Ovary (tissue), 9 donors: ENCODE measurements around the gene POMGNT1. TPM values are rescaled to one million over a fixed set of nuclear protein-coding genes. Genes with fewer than 3 reads are reported as not detected.

Experiments
- DNase-seq, 5 donors: peaks; one replicate each; pipeline ENCODE4 v3.0.0-alpha.2; 2019 to 2020
- H3K27ac ChIP-seq, 2 donors: fragments of 200-600 bp; one replicate each; pipeline versions ENCODE4 v1.5.1 to v1.8.0; 2019 to 2022
- H3K27me3 ChIP-seq: fragments of 200-600 bp; one replicate; pipeline ENCODE4 v1.8.0; 2022
- H3K36me3 ChIP-seq: fragments of 200-600 bp; sonication (generic); one replicate; pipeline ENCODE4 v1.5.1; 2019
- H3K4me1 ChIP-seq: one replicate; pipeline ENCODE4 v1.8.1; 2013; ENCODE audit warnings: mild to moderate bottlenecking, moderate library complexity; ENCODE audit not compliant: insufficient read depth
- H3K4me3 ChIP-seq: fragments of 200-600 bp; sonication (generic); one replicate; pipeline ENCODE4 v1.5.1; 2017
- H3K9me3 ChIP-seq, 2 donors: fragments of 200-600 bp in 1 of 2; sonication (generic) in 1 of 2; one replicate each; pipeline versions ENCODE4 v1.5.1 to v1.8.1; 2013 to 2019; ENCODE audit warnings: mild to moderate bottlenecking in 1 of 2, moderate library complexity in 1 of 2
- CTCF ChIP-seq, 3 donors: fragments of 450-650 bp in 2 of 3; fragments of 200-600 bp in 1 of 3; IDR thresholded peaks; one replicate each; pipeline versions ENCODE4 v1.5.1 to v1.8.0; 2016 to 2022; ENCODE audit warnings: antibody characterized with exemption in 3 of 3, mild to moderate bottlenecking in 1 of 3
- EP300 ChIP-seq: sonication (generic); formaldehyde crosslinking; IDR thresholded peaks from one replicate; pipeline ENCODE4 v1.6.1; 2017; ENCODE audit warnings: antibody characterized with exemption
- POLR2A ChIP-seq: fragments of 450-650 bp; IDR thresholded peaks from one replicate; pipeline ENCODE4 v1.6.1; 2017; ENCODE audit warnings: antibody characterized with exemption, mild to moderate bottlenecking, moderate library complexity
- WGBS, 3 donors: extraction: QIAGEN DNeasy Blood & Tissue Kit in 1 of 3; methylation state at CpG; one replicate each; pipeline versions ENCODE4 v1.1.5 to v1.1.7; 2013 to 2017; 5-methylcytosine and 5-hydroxymethylcytosine counted together
- intact Hi-C, 4 donors: fragments of 100-400 bp; cut with DNase I; formaldehyde crosslinking; loops; one replicate each; pipeline versions ENCODE4 v1.11.0 to v1.15.1; 2022 to 2023
- polyA plus RNA-seq, 2 donors: library from polyadenylated mRNA; stranded (reverse); fragments of 200-250 nt in 1 of 2; fragments of 350-450 nt in 1 of 2; fragmentation: Illumina TruSeq in 1 of 2; extraction: RNeasy Lipid Tissue Mini Kit (QIAGEN cat#74804) in 1 of 2; gene quantifications; one replicate each; pipeline ENCODE4 v1.2.3, GENCODE V29; 2013 to 2014
- total RNA-seq, 7 donors: library from RNA; depleted of rRNA in 2 of 7; stranded (reverse); fragments of >200 nt in 2 of 7; fragmentation: NEBNext Ultra II Directional in 3 of 7; extraction: Animal tissue kit (Norgen Biotek cat#: 25700) in 3 of 7; gene quantifications; one replicate each; pipeline versions ENCODE4 v1.1.0 to v1.2.4, GENCODE V29; 2016 to 2023
- donor health status: DM: no; HTN: no; CAD: no; lungs with moderate emphysema.
- donor health status: DM: no; HTN: no; CAD: no.
- donor health status: Bipolar disorder and iron deficiency.
- donor health status: DM: yes; HTN: yes; CAD: no.
- donor health status: DM: no; HTN: no; CAD: no.
- donor health status: DM: yes; HTN: yes; CAD: no.

Gene POMGNT1
- total and polyA plus RNA-seq, 9 donors = 19.1 to 49.2 (median 40.2) TPM

- H3K27me3 ChIP-seq = no peaks in the 10 kb centered on the region
- WGBS, 3 donors = 89 to 94% (median 90%) methylated on average over 4 of the region's 4 CpGs
- no peaks in the 10 kb centered on the region for H3K4me1 ChIP-seq
- H3K36me3 ChIP-seq = no peaks in the 10 kb centered on the region
- H3K27ac ChIP-seq = no peak overlapping the region
- H3K4me3 ChIP-seq = no peak overlapping the region
- intact Hi-C loops = no loop called here
- H3K9me3 ChIP-seq = no peaks in the 10 kb centered on the region
- DNase-seq = no peak
- no peak for TF ChIP-seq EP300
- TF ChIP-seq CTCF (IDR thresholded peaks at IDR 0.05) = no peak
- TF ChIP-seq POLR2A = no peak
Measured at GRCh38 chr1:46172321-46172720, 25.9 kb downstream of the POMGNT1 start.

- no peak for DNase-seq
- Histone ChIP-seq H3K27me3 (no peaks in the 10 kb centered on the region), H3K9me3 (no peaks in the 10 kb centered on the region), H3K4me3 (no peak overlapping the region), H3K27ac (no peak overlapping the region), H3K36me3 (no peaks in the 10 kb centered on the region), H3K4me1 (no peaks in the 10 kb centered on the region)
- intact Hi-C loops = no loop called here
- TF ChIP-seq CTCF (IDR thresholded peaks at IDR 0.05) (no peak), EP300 (no peak), POLR2A (no peak)
- WGBS, 3 donors = 34 to 51% (median 40%) methylated on average over 6 of the region's 6 CpGs
Measured at GRCh38 chr1:46171871-46172270, 26.4 kb downstream of the POMGNT1 start.

- 81 to 88% (median 83%) methylated on average over 8 of the region's 8 CpGs for WGBS, 3 donors
- no peak for TF ChIP-seq CTCF (IDR thresholded peaks at IDR 0.05)
- TF ChIP-seq EP300 = no peak
- no peak for TF ChIP-seq POLR2A
- no peaks in the 10 kb centered on the region for H3K4me1 ChIP-seq
- H3K4me3 ChIP-seq = no peak overlapping the region
- H3K9me3 ChIP-seq = no peaks in the 10 kb centered on the region
- intact Hi-C loops = no loop called here
- DNase-seq = no peak
- H3K36me3 ChIP-seq = no peaks in the 10 kb centered on the region
- no peaks in the 10 kb centered on the region for H3K27me3 ChIP-seq
- H3K27ac ChIP-seq = no peak overlapping the region
Measured at GRCh38 chr1:46171351-46171750, 26.9 kb downstream of the POMGNT1 start.

GRCh38 chr1:46169811-46170454 is 28.3 kb downstream of the POMGNT1 start:
- intact Hi-C loops = no loop called here

More at GRCh38 chr1:46169811-46170454, 28.3 kb downstream of the POMGNT1 start:
- H3K4me1 ChIP-seq = no peaks in the 10 kb centered on the region
- no peak for DNase-seq
- 87 to 90% (median 90%) methylated on average over 3 of the region's 3 CpGs for WGBS, 3 donors
- H3K27me3 ChIP-seq = no peaks in the 10 kb centered on the region
- no peaks in the 10 kb centered on the region for H3K36me3 ChIP-seq
- no peak overlapping the region for H3K4me3 ChIP-seq
- no peak for TF ChIP-seq CTCF (IDR thresholded peaks at IDR 0.05)
- TF ChIP-seq POLR2A = no peak
- TF ChIP-seq EP300 = no peak
- H3K9me3 ChIP-seq = no peaks in the 10 kb centered on the region
- H3K27ac ChIP-seq = no peak overlapping the region
